ENCODE measurements around the gene COX4I1. TPM values are rescaled to one million over a fixed set of nuclear protein-coding genes. Genes with fewer than 3 reads are reported as not detected.
A peak's percentile ranks its signal among the peaks of the same experiment; 100 is the strongest.

The COX4I1 gene
- total RNA-seq, 1 experiment from 2014 or later = 554 TPM

GRCh38 chr16:85823328-85823920, 23.9 kb downstream of the COX4I1 start:
- ChIA-PET POLR2A (ENCODE audit: low non-redundant PET) (no interaction called here), CTCF (no interaction called here)
- Histone ChIP-seq H3K4me3 (ENCODE audit: low read depth, low read length, poor library complexity, severe bottlenecking) (no peak overlapping the region), H3K27me3 (replicated peaks; ENCODE audit: insufficient read depth, low read depth, low read length, poor library complexity) (peaks cover 31% of the 10 kb centered on the region), H3K36me3 (ENCODE audit: insufficient read depth, low read length, poor library complexity, severe bottlenecking) (no peaks in the 10 kb centered on the region), H3K4me1 (ENCODE audit: insufficient read depth, low read length, poor library complexity, severe bottlenecking) (no peaks in the 10 kb centered on the region), H3K27ac (ENCODE audit: low read depth, low read length, poor library complexity, severe bottlenecking) (no peak overlapping the region), H3K9me3 (ENCODE audit: low read depth, low read length, poor library complexity, severe bottlenecking) (no peaks in the 10 kb centered on the region)
- no peak for DNase-seq (ENCODE audit: low spot score)
- no TSS peak for BruUV-seq (replicated peaks)
- intact Hi-C loops (cut with micrococcal nuclease; ENCODE audit: unreplicated experiment) = no loop called here
- TF ChIP-seq EZH2 (IDR thresholded peaks at IDR 0.05; ENCODE audit: borderline replicate concordance, low read depth, low read length, poor library complexity, severe bottlenecking) (no peak), CTCF (conservative IDR thresholded peaks at IDR 0.05; ENCODE audit: low read depth, low read length) (no peak)

- Histone ChIP-seq H3K4me3 (ENCODE audit: low read depth, low read length, poor library complexity, severe bottlenecking) (no peak overlapping the region), H3K27ac (ENCODE audit: low read depth, low read length, poor library complexity, severe bottlenecking) (no peak overlapping the region), H3K27me3 (replicated peaks; ENCODE audit: insufficient read depth, low read depth, low read length, poor library complexity) (peaks cover 32% of the 10 kb centered on the region), H3K36me3 (ENCODE audit: insufficient read depth, low read length, poor library complexity, severe bottlenecking) (no peaks in the 10 kb centered on the region), H3K9me3 (ENCODE audit: low read depth, low read length, poor library complexity, severe bottlenecking) (no peaks in the 10 kb centered on the region), H3K4me1 (ENCODE audit: insufficient read depth, low read length, poor library complexity, severe bottlenecking) (no peaks in the 10 kb centered on the region)
- ChIA-PET POLR2A (ENCODE audit: low non-redundant PET) (no interaction called here), CTCF (no interaction called here)
- TF ChIP-seq CTCF (conservative IDR thresholded peaks at IDR 0.05; ENCODE audit: low read depth, low read length) (no peak), EZH2 (IDR thresholded peaks at IDR 0.05; ENCODE audit: borderline replicate concordance, low read depth, low read length, poor library complexity, severe bottlenecking) (no peak)
- intact Hi-C loops (cut with micrococcal nuclease; ENCODE audit: unreplicated experiment) = no loop called here
- DNase-seq (ENCODE audit: low spot score) = no peak
- BruUV-seq (replicated peaks) = no TSS peak
Observed at GRCh38 chr16:85824161-85825135, 25.0 kb downstream of the COX4I1 start.

- Histone ChIP-seq H3K36me3 (ENCODE audit: insufficient read depth, low read length, poor library complexity, severe bottlenecking) (no peaks in the 10 kb centered on the region), H3K4me1 (ENCODE audit: insufficient read depth, low read length, poor library complexity, severe bottlenecking) (no peaks in the 10 kb centered on the region), H3K4me3 (ENCODE audit: low read depth, low read length, poor library complexity, severe bottlenecking) (no peak overlapping the region), H3K9me3 (ENCODE audit: low read depth, low read length, poor library complexity, severe bottlenecking) (no peaks in the 10 kb centered on the region), H3K27ac (ENCODE audit: low read depth, low read length, poor library complexity, severe bottlenecking) (no peak overlapping the region), H3K27me3 (replicated peaks; ENCODE audit: insufficient read depth, low read depth, low read length, poor library complexity) (peaks cover 28% of the 10 kb centered on the region)
- ChIA-PET POLR2A (ENCODE audit: low non-redundant PET) (no interaction called here), CTCF (no interaction called here)
- no peak for DNase-seq (ENCODE audit: low spot score)
- intact Hi-C loops (cut with micrococcal nuclease; ENCODE audit: unreplicated experiment) = no loop called here
- no TSS peak for BruUV-seq (replicated peaks)
- TF ChIP-seq EZH2 (IDR thresholded peaks at IDR 0.05; ENCODE audit: borderline replicate concordance, low read depth, low read length, poor library complexity, severe bottlenecking) (no peak), CTCF (conservative IDR thresholded peaks at IDR 0.05; ENCODE audit: low read depth, low read length) (0 out of 2 replicates have a peak, but pooled peaks have one; percentile 22)
Observed at GRCh38 chr16:85825326-85825725, 25.8 kb downstream of the COX4I1 start.

All from A673 (cell line).